H9 (cell line): ENCODE measurements around the gene AIFM3. TPM values are rescaled to one million over a fixed set of nuclear protein-coding genes. Genes with fewer than 3 reads are reported as not detected.

Experiments used
- DNase-seq: peaks from one replicate; pipeline ENCODE4 v3.0.0-alpha.2; 2017
- H2AFZ ChIP-seq: one replicate; pipeline ENCODE4 v1.6.1; 2013; ENCODE audit warnings: mild to moderate bottlenecking, low read length, control low read depth, moderate library complexity
- H2AK5ac ChIP-seq: 2 replicates; pipeline ENCODE4 v1.6.1; 2013; ENCODE audit warnings: low read length, control low read depth, mixed read lengths; ENCODE audit not compliant: insufficient read length
- H2BK120ac ChIP-seq: one replicate; pipeline ENCODE4 v1.6.1; 2013; ENCODE audit warnings: low read depth, mild to moderate bottlenecking, low read length, control low read depth, inconsistent platforms; ENCODE audit not compliant: poor library complexity, severe bottlenecking
- H2BK12ac ChIP-seq: 2 replicates; pipeline ENCODE4 v1.6.1; 2013; ENCODE audit warnings: low read length, control low read depth, mixed read lengths, low read depth; ENCODE audit not compliant: insufficient read length
- H2BK15ac ChIP-seq: 2 replicates; pipeline ENCODE4 v1.6.1; 2013; ENCODE audit warnings: low read depth, low read length, control low read depth
- H2BK20ac ChIP-seq: one replicate; pipeline ENCODE4 v1.6.1; 2013; ENCODE audit warnings: low read depth, mild to moderate bottlenecking, low read length, control low read depth, inconsistent platforms; ENCODE audit not compliant: poor library complexity, severe bottlenecking
- H2BK5ac ChIP-seq: 2 replicates; pipeline ENCODE4 v1.6.1; 2013; ENCODE audit warnings: low read length, control low read depth, mixed read lengths; ENCODE audit not compliant: insufficient read length
- H3K14ac ChIP-seq: 2 replicates; pipeline ENCODE4 v1.6.1; 2013; ENCODE audit warnings: low read length, control low read depth; ENCODE audit not compliant: insufficient read depth
- H3K18ac ChIP-seq: 2 replicates; pipeline ENCODE4 v1.6.1; 2013; ENCODE audit warnings: low read depth, mild to moderate bottlenecking, mixed read lengths, low read length, control low read depth; ENCODE audit not compliant: insufficient read length
- H3K23ac ChIP-seq: 2 replicates; pipeline ENCODE4 v1.6.1; 2013; ENCODE audit warnings: low read length, control low read depth, mixed read lengths, low read depth; ENCODE audit not compliant: insufficient read length
- H3K23me2 ChIP-seq: 2 replicates; pipeline ENCODE4 v1.6.1; 2013; ENCODE audit warnings: low read depth, mild to moderate bottlenecking, mixed read lengths, low read length, control low read depth; ENCODE audit not compliant: insufficient read length, poor library complexity, severe bottlenecking
- H3K27ac ChIP-seq: 2 replicates; pipeline ENCODE4 v1.5.1; 2013; ENCODE audit warnings: low read length, control low read depth, mixed read lengths, low read depth; ENCODE audit not compliant: insufficient read length
- H3K27me3 ChIP-seq: 2 replicates; pipeline ENCODE4 v1.6.1; 2013; ENCODE audit warnings: low read length, control low read depth, inconsistent platforms; ENCODE audit not compliant: insufficient read depth
- H3K4ac ChIP-seq: 2 replicates; pipeline ENCODE4 v1.6.1; 2013; ENCODE audit warnings: low read depth, mild to moderate bottlenecking, control low read depth, inconsistent platforms, low read length, moderate library complexity
- H3K4me1 ChIP-seq: 2 replicates; pipeline ENCODE4 v1.6.1; 2013; ENCODE audit warnings: low read length, control low read depth, inconsistent platforms; ENCODE audit not compliant: insufficient read depth
- H3K4me2 ChIP-seq: 2 replicates; pipeline ENCODE4 v1.6.1; 2013; ENCODE audit warnings: low read length, control low read depth, mixed read lengths; ENCODE audit not compliant: insufficient read length, insufficient read depth
- H3K56ac ChIP-seq: 2 replicates; pipeline ENCODE4 v1.6.1; 2013; ENCODE audit warnings: low read depth, mild to moderate bottlenecking, mixed read lengths, low read length, control low read depth; ENCODE audit not compliant: insufficient read length
- H3K79me1 ChIP-seq: 2 replicates; pipeline ENCODE4 v1.6.1; 2013; ENCODE audit warnings: low read depth, mild to moderate bottlenecking, moderate library complexity, low read length, control low read depth, inconsistent platforms; ENCODE audit not compliant: insufficient read depth, poor library complexity, severe bottlenecking
- H3K79me2 ChIP-seq: 2 replicates; pipeline ENCODE4 v1.6.1; 2013; ENCODE audit warnings: low read length, control low read depth, inconsistent platforms; ENCODE audit not compliant: insufficient read depth
- H3K9ac ChIP-seq: 2 replicates; pipeline ENCODE4 v1.6.1; 2013; ENCODE audit warnings: low read length, control low read depth, mixed read lengths; ENCODE audit not compliant: insufficient read length; ENCODE audit errors: extremely low read depth
- H3K9me3 ChIP-seq: one replicate; pipeline ENCODE4 v1.6.1; 2013; ENCODE audit warnings: low read depth, low read length, inconsistent platforms; ENCODE audit not compliant: control insufficient read depth
- H3T11ph ChIP-seq: one replicate; pipeline ENCODE4 v1.6.1; 2013; ENCODE audit warnings: mild to moderate bottlenecking, low read length, control low read depth, inconsistent platforms
- H4K20me1 ChIP-seq: one replicate; pipeline ENCODE4 v1.6.1; 2013; ENCODE audit not compliant: control insufficient read depth, insufficient read length, insufficient read depth
- H4K5ac ChIP-seq: 2 replicates; pipeline ENCODE4 v1.6.1; 2013; ENCODE audit warnings: low read depth, mild to moderate bottlenecking, mixed read lengths, low read length, control low read depth; ENCODE audit not compliant: insufficient read length
- H4K8ac ChIP-seq: replicated peaks from 2 replicates; pipeline ENCODE4 v1.6.1; 2013; ENCODE audit warnings: low read length, control low read depth, mixed read lengths, low read depth; ENCODE audit not compliant: insufficient read length
- H4K91ac ChIP-seq: 2 replicates; pipeline ENCODE4 v1.6.1; 2013; ENCODE audit warnings: low read depth, mild to moderate bottlenecking, moderate library complexity, mixed read lengths, low read length, control low read depth; ENCODE audit not compliant: insufficient read length
- H3K27ac Mint-ChIP-seq, 3 experiments: 2 replicates in 2 of 3; 3 replicates in 1 of 3; pipeline ENCODE4 v1.8.0; 2020 to 2021; ENCODE audit warnings: mixed read lengths in 3 of 3, mild to moderate bottlenecking in 1 of 3, moderate library complexity in 1 of 3
- H3K27me3 Mint-ChIP-seq: 2 replicates; pipeline ENCODE4 v1.8.0; 2021; ENCODE audit warnings: low read depth, mild to moderate bottlenecking, moderate library complexity, mixed read lengths
- H3K36me3 Mint-ChIP-seq, 3 experiments: 2 replicates in 2 of 3; 3 replicates in 1 of 3; pipeline ENCODE4 v1.8.0; 2020 to 2021; ENCODE audit warnings: low read depth in 3 of 3, mixed read lengths in 3 of 3; ENCODE audit not compliant: insufficient read depth in 1 of 3
- H3K4me1 Mint-ChIP-seq, 2 experiments: 2 replicates each; pipeline ENCODE4 v1.8.0; 2020; ENCODE audit warnings: mixed read lengths in 2 of 2
- H3K4me3 Mint-ChIP-seq, 2 experiments: 2 replicates in 1 of 2; 3 replicates in 1 of 2; pipeline ENCODE4 v1.8.0; 2020 to 2021; ENCODE audit warnings: mild to moderate bottlenecking in 2 of 2, mixed read lengths in 2 of 2, moderate library complexity in 1 of 2
- H3K9me3 Mint-ChIP-seq, 2 experiments: 2 replicates in 1 of 2; 3 replicates in 1 of 2; pipeline ENCODE4 v1.8.0; 2020; ENCODE audit warnings: mild to moderate bottlenecking in 2 of 2, mixed read lengths in 2 of 2, moderate library complexity in 1 of 2
- CTCF ChIP-seq: fragments of 200-600 bp; sonication (generic); conservative IDR thresholded peaks from 3 replicates; pipeline ENCODE4 v1.8.0; 2021; ENCODE audit warnings: antibody characterized with exemption, mild to moderate bottlenecking
- WGBS: extraction: QIAGEN DNeasy Blood & Tissue Kit; methylation state at CpG from one replicate; pipeline ENCODE4 v1.1.7; 2013; ENCODE audit warnings: missing lambda C conversion rate, low lambda C conversion rate, mixed read lengths; ENCODE audit not compliant: insufficient read length; ENCODE audit errors: extremely low coverage; 5-methylcytosine and 5-hydroxymethylcytosine counted together
- total RNA-seq: library from RNA; stranded (reverse); gene quantifications from 2 replicates; pipeline ENCODE4 v1.2.1, GENCODE V29; 2021

The AIFM3 gene
- total RNA-seq, 1 experiment from 2014 or later = 1.9 TPM

- H3K23me2 ChIP-seq = peaks cover 14% of the 10 kb centered on the region
- H3K9ac ChIP-seq = peak overlapping the region; percentile 35
- no peak overlapping the region for H3K27ac ChIP-seq
- no peak overlapping the region for H2AK5ac ChIP-seq
- no peak for DNase-seq
- H3K23ac ChIP-seq = no peak overlapping the region
- no peaks in the 10 kb centered on the region; the same call in 1 of the 2 replicates for H3K27me3 ChIP-seq
- H2BK120ac ChIP-seq = no peak overlapping the region
- no peak overlapping the region for H3K18ac ChIP-seq
- no peak overlapping the region for H4K5ac ChIP-seq
- Mint-ChIP-seq H3K4me1 (peaks cover 28 to 30% of the 10 kb centered on the region in 2 experiments), H3K27ac (peak overlapping the region in 2 of 3 experiments; percentile 68 to 90; a peak in 3 of 7 replicates), H3K4me3 (peak overlapping the region; percentile 94 to 98), H3K9me3 (peaks cover 13 to 15% of the 10 kb centered on the region in 2 experiments), H3K36me3 (peaks cover 4 to 19% (median 12%) of the 10 kb centered on the region in 3 experiments; a peak in 6 of 7 replicates), H3K27me3 (peaks cover 39% of the 10 kb centered on the region)
- no peak overlapping the region for H3K56ac ChIP-seq
- H3K4ac ChIP-seq = no peak overlapping the region
- H2BK12ac ChIP-seq = no peak overlapping the region
- 0 out of 2 replicates have a peak overlapping the region, but pooled peaks have one; percentile 30 for H3K14ac ChIP-seq
- H3K4me1 ChIP-seq = 0 out of 2 replicates have a peak, but pooled peaks cover 2% of the 10 kb centered on the region
- no peaks in the 10 kb centered on the region for H3K79me2 ChIP-seq
- no peak overlapping the region for H2AFZ ChIP-seq
- no peaks in the 10 kb centered on the region for H3K9me3 ChIP-seq
- no peak overlapping the region for H4K8ac ChIP-seq
- H2BK5ac ChIP-seq = no peak overlapping the region
- H2BK15ac ChIP-seq = no peak overlapping the region
- H3K4me2 ChIP-seq = peak overlapping the region; percentile 73
- H3K79me1 ChIP-seq = no peaks in the 10 kb centered on the region
- no peak overlapping the region for H4K91ac ChIP-seq
- no peak overlapping the region for H3T11ph ChIP-seq
- no CpG with 5 or more reads among the region's 10 CpGs for WGBS
- no peak overlapping the region for H2BK20ac ChIP-seq
- no peak for TF ChIP-seq CTCF
- H4K20me1 ChIP-seq = no peaks in the 10 kb centered on the region
Measured at GRCh38 chr22:20980938-20981722, 14.1 kb downstream of the AIFM3 start.
